ENCODE data around the gene IL3.

IL3 gene

GRCh38 chr5:132057498-132058255, 2.8 kb upstream of the IL3 start:
- no peak for DNase-seq

- no peak for DNase-seq
These were observed 1.8 kb upstream of the IL3 start for GRCh38 chr5:132058646-132059042.

DNA sequence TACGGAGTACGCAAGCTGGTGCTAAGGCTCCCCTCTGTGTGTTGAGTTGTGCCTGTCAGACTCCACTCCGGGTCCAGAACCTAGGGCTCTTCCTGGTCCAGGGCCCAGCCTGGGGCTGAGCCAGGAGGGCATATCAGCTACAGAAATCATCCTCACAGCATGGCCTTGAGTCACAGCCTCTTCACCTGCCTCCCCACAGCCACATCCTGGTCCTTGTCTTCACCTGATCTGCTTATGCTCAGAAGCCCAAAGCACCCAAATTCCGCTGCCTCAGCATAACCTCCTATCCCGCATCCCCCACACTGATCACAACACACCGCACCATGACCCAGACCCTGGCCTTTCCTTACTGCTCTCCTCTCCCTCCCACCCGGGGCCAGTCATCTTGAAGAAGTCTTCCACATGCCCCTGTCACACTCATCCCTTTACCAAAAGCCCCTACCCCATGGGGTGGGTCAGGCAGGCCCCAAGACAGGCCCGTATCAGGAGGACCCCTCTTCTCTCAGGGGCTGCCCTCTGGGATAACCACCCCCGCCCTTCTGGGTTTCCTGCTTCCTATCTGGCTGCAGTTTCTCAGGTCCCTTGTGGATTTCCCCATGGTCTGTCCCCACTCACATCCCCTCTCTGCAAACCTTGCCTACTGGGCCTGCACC, 1.3 kb upstream of the IL3 start:
- no peak for DNase-seq

DNA sequence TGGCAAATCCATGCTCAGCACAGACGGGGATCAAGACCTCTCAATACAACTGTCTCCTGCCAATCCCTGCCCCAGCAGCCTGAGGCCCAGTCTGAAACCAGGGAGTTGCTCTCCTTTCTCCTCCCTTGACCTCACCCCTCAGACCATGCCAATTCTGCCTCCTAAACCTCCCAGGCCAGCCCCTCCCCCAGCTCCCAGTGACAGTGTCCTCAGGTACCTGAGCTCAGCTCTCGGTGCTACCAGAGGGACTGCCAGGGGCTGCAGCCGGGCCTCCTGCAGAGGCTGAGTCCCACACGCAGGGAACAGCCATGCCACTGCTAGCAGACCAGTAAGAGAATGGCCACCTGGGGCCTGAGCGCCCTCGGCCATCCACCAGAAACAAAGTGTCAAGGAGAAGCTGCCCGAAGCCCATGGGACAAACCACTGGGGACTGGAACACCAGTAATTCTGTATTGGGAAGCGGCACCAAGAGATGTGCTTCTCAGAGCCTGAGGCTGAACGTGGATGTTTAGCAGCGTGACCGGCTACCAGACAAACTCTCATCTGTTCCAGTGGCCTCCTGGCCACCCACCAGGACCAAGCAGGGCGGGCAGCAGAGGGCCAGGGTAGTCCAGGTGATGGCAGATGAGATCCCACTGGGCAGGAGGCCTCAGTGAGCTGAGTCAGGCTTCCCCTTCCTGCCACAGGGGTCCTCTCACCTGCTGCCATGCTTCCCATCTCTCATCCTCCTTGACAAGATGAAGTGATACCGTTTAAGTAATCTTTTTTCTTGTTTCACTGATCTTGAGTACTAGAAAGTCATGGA, 557 bp upstream of the IL3 start:
- no peak for DNase-seq

DNA sequence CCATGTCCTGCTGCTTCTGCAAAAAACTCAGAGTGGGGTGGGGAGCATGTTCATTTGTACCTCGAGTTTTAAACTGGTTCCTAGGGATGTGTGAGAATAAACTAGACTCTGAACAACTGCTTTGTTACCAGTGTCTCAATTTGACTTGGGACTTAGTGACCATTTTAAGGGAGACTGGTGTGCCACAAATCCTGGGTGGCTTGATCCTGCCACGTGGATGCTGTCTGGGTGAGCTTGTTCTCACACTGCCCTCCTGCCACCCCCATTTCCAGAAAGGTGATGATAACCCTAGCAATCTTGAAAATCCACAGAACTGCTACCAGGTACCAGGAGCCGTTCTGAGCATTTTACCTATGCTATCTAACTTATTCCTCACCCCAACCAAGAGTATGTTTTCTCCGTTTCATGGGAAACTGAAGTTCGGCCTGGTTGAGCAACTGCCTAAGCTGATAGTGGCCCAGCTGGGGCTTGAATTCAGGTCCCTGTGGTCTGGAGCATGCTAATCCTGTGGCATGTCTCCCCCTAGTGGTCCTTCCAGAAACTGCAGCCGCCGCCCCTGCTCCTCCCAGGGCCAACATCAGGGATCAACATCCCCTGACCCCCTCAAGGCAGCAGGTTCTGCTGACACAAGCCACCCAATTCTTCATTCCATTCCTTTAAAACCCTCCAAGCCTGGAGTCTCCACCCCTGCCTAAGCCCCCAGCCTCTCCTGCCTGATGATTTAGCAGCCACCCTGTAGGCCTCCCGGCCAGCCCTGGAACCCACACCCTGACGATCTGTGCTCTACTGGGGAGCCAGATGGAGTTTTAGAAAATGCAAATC, 2.8 kb downstream of the IL3 start:
- no peak for DNase-seq

DNA sequence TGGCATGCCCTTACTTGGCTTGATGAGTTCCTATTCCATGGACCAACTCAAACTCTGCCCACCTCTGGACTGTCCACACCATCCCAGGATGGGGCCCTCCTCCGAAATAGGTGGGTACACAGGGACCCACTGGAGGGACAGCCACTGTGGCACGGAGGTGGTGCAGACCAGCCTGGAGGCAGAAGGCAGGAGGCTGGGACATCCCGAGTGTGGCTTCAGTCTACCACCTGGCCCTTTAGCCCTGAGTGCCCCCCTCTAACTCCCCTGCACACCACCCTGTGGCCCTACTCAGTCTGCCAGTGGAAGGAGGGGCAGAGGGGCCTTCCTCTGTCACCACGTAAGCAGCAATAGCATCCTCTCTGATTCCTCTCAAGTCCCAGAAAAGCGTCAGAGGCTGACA, 3.7 kb downstream of the IL3 start:
- no peak for DNase-seq

DNA sequence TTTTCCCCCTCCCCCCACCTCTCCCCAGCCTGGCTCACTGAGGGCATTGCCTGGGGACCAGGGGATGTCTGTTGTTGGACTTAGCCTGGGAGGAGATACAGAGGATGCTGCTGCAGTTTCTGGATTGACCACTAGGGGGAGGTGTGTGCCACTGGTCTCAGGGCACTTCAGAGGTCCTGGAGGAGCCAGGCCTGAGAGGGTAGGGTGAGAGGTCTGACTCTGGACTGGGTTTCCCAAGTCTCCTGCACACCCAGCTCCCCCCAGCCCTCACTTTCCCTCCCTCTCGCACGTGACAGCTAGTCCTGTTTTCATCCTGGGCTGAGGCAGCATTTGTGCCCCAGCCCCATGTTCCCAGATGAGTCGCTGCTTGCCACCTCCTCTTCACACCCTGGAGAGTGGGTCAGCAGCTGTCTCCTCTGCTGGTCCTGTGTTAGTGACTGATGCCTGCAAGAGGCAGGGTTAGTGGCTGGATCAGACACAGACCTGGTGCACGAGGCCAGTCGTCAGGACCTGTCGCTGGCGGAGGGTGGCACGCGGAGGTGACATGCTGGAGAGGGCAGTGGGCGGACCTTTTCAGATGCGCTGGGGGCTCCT, 4.4 kb downstream of the IL3 start:
- peak; percentile 72 for DNase-seq

- peak; percentile 15 for DNase-seq
These were observed 5.0 kb downstream of the IL3 start for GRCh38 chr5:132065351-132065937.

GRCh38 chr5:132065951-132066701, 5.7 kb downstream of the IL3 start:
- no peak for DNase-seq

GRCh38 chr5:132066871-132067270, 6.4 kb downstream of the IL3 start:
- no peak for DNase-seq

GRCh38 chr5:132067451-132067850, 7.0 kb downstream of the IL3 start:
- DNase-seq, result no peak

DNA sequence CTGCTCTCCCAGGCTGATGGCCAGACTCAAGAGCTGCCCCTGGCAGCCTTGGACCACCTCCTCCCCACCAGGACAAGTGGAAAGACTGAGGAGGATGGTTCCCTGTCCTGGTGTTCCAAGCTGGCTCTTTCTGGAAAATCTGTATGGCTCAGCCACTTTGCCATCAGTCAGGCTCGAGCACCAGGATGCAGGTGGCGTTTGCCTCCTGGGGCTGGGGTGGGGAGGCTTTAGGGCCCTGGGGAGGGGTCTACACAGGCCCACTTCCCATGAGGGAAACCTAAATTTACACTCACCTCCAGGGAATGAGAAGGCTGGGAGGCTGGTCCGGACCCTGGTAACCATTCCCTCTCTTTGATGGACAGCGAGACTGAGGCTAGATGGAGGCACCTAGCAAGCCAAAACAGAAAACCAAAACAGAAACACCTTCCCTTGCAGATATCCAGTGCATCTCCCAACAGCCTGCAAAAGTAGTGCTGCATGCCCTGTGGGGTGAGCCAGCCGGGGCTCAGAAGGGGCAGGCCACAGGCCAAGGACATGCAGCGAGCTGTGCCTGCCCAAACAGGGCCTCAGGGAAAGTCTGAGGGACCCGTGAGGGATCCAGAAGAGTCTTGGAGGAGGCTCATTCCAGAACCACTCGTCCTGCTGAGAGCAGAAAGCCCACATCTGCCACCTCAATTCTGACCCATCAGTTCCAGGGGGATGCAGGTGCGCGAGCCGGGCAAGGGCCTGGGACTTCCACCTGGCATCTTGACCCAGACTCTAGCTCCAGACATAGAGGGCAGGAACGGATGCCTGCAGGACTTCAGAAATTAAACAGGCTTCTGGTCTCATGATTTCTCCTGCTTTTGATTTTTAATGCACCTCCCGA, 7.7 kb downstream of the IL3 start:
- no peak for DNase-seq

GRCh38 chr5:132069561-132069960, 9.1 kb downstream of the IL3 start:
- no peak for DNase-seq

- no peak for DNase-seq
These were observed 9.5 kb downstream of the IL3 start for GRCh38 chr5:132069994-132070393.

DNA sequence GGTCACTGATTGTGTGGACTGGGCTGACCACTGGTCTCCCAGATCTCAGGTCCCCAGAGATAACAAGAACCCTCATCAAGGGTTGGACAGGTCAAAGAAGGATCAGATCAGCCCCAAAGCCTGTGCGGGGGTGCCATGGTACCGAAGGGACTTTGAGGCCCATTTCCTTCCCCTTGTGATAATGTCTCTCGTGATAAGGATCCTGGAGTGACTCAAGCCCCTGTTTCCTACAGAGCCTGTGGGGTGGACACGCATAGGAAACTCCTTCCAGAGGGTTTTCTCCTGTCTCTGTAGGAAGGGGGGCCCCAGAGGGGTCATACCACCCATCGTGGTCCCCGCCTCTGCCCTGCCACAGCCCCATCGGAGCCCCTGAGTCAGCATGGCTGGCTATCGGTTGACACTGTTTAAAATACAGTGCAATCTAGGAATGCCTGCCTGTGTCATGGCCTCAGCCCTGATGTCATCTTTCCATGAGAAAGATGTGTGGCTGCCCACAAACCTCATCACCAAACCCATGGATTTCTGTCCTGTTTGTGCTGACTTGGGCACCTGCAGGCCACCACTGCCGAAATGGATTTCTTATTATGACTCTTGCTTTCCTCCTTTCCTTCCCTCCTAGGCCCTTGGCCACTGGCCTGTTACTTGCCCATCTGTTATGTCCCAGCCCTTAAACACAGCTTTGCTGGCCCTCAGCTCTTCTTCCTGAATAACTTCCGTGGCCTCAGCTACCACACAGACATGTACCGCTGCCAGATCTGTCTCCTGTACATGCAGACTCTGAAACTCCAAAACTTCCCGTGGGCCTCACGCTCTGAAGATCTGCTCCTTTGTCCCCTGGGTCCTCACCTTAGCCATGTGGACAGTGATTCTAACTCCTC, 10.2 kb downstream of the IL3 start:
- DNase-seq, result no peak

DNA sequence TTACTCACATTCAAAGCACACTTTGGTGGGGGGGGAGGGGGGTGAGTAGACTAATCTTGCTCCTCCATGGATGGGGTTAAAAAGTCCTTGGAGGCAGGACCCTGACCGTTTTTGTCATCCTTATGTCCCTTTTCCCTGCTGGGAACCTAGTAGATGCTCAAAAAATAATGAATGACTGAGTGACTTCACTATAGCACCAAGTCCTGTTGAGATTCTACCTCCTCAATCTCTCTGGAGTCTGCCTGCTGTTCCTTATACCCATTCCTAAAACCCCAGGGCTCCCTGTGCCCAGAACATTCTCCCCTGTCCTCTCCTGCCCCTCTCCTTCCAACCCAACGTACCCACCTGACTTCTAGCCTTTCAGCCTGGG, 10.9 kb downstream of the IL3 start:
- no peak for DNase-seq

GRCh38 chr5:132072070-132072469, 11.6 kb downstream of the IL3 start:
- DNase-seq, result no peak

DNA sequence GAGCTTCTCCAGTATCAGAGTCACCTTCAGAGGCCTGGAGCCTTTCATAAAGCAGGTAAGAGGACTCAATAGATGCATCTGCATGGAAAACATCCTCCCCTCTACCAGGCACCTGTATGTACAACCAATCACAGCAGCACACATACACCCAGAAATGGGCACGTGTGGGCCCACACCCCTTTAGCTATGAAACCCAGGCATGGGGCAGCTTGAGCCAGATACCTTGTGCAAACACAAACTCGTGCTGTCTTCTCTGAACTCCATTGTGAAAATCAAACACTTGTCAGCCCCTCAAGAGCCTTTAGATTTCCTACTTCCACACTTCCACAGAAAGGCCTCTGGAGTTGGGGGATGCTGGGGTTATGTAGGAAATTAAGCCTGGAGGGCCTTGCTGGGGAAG, 12.1 kb downstream of the IL3 start:
- DNase-seq, result peak; percentile 56

- peak; percentile 9 for DNase-seq
These were observed 13.0 kb downstream of the IL3 start, which contains the start of gene CSF2 for GRCh38 chr5:132073231-132074013. Gene CSF2, plus strand, starts transcription at chr5:132073789. Its CDS starts 35 bp downstream, at chr5:132073824.

All from NCI-H2029 treated with DMSO at 0.1 percent for 48 hours (cell line).